ENCODE measurements around the gene LARP1B.
"Not testable (repeated sequence)": the region's sequence is repeated elsewhere in the genome, so short reads cannot be mapped to it uniquely, and the experiment has no call there.

LARP1B gene

GRCh38 chr4:128056396-128056795 lies 4.7 kb upstream of the LARP1B start:
- H3K9me3 ChIP-seq (ENCODE audit: control insufficient read depth in 5 of 5, low read length in 5 of 5) = no peaks in the 10 kb centered on the region
- H3K9ac ChIP-seq (ENCODE audit: low read length in 5 of 5) = no peak overlapping the region
- no peak overlapping the region for H3K4me3 ChIP-seq (ENCODE audit: low read depth in 1 of 5, low read length in 5 of 5)
- no peaks in the 10 kb centered on the region for H3K27me3 ChIP-seq (ENCODE audit: control insufficient read depth in 5 of 5, insufficient read depth in 4 of 5, low read length in 5 of 5)
- H3K27ac ChIP-seq (ENCODE audit: low read depth, low read length) = no peak overlapping the region
- H3K4me1 ChIP-seq (ENCODE audit: control insufficient read depth in 5 of 5, insufficient read depth in 5 of 5, low read length in 5 of 5) = peaks cover 0 to 6% (median 4%) of the 10 kb centered on the region in 5 donors
- no peaks in the 10 kb centered on the region for H3K36me3 ChIP-seq (ENCODE audit: control insufficient read depth in 5 of 5, insufficient read depth in 5 of 5, low read length in 5 of 5)

DNA sequence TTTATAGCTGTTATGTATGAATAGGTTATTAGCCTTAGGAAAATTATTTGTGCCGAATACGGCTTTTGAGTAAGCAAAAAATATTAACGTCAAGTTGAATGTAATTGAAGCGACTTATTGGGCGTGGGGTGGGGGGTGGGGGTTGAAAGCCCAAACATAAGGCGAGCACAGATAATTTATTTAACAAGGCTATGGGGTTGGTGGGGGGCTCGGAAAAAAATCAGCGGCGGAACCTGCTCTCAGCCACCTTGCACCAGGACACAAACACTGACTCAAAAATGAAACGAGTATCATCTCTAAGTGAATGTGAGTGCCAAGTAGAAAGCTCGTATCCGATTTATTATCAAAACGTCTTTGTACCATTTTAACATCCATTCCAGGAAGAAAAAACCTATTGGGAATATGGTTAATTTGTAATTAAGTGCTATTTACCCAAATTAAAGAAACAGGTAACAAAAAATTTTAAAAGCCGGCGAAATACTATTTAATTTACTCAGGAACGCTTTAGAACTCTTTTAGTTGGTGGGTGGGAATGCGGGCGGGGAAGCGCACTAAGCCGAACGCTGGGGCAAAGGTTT lies 902 bp upstream of the LARP1B start:
- Histone ChIP-seq H3K9me3 (ENCODE audit: control insufficient read depth in 5 of 5, low read length in 5 of 5) (no peaks in the 10 kb centered on the region), H3K4me3 (ENCODE audit: low read depth in 1 of 5, low read length in 5 of 5) (peak overlapping the region; percentile 63 to 88 (median 79)), H3K4me1 (ENCODE audit: control insufficient read depth in 5 of 5, insufficient read depth in 5 of 5, low read length in 5 of 5) (peaks cover 0 to 15% (median 14%) of the 10 kb centered on the region in 5 donors), H3K27me3 (ENCODE audit: control insufficient read depth in 5 of 5, insufficient read depth in 4 of 5, low read length in 5 of 5) (no peaks in the 10 kb centered on the region), H3K27ac (ENCODE audit: low read depth, low read length) (peak overlapping the region; percentile 93), H3K36me3 (ENCODE audit: control insufficient read depth in 5 of 5, insufficient read depth in 5 of 5, low read length in 5 of 5) (no peaks in the 10 kb centered on the region), H3K9ac (ENCODE audit: low read length in 5 of 5) (peak overlapping the region; percentile 92 to 99 (median 96))

- Histone ChIP-seq H3K4me3 (ENCODE audit: low read depth in 1 of 5, low read length in 5 of 5) (peak overlapping the region; percentile 52 to 88 (median 79)), H3K27ac (ENCODE audit: low read depth, low read length) (peak overlapping the region; percentile 93), H3K36me3 (ENCODE audit: control insufficient read depth in 5 of 5, insufficient read depth in 5 of 5, low read length in 5 of 5) (no peaks in the 10 kb centered on the region), H3K9ac (ENCODE audit: low read length in 5 of 5) (peak overlapping the region in 4 of 5 donors; percentile 78 to 91 (median 83)), H3K9me3 (ENCODE audit: control insufficient read depth in 5 of 5, low read length in 5 of 5) (no peaks in the 10 kb centered on the region), H3K4me1 (ENCODE audit: control insufficient read depth in 5 of 5, insufficient read depth in 5 of 5, low read length in 5 of 5) (peaks cover 0 to 17% (median 15%) of the 10 kb centered on the region in 5 donors), H3K27me3 (ENCODE audit: control insufficient read depth in 5 of 5, insufficient read depth in 4 of 5, low read length in 5 of 5) (no peaks in the 10 kb centered on the region)
Observed at GRCh38 chr4:128061566-128062536, 739 bp downstream of the LARP1B start.

DNA sequence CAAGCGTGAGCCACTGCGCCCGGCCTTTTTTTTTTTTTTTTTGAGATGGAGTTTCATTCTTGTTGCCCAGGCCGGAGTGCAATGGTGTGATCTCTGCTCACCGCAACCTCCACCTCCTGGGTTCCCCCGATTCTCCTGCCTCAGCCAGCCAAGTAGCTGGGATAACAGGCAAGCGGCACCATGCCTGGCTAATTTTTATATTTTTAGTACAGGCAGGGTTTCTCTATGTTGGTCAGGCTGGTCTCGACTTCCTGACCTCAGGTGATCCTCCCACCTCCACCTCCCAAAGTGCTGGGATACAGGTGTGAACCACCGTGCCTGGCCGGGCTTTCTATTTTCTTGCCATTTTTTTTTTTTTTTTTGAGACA lies 5.3 kb downstream of the LARP1B start:
- not testable (repeated sequence) for H3K27ac ChIP-seq (ENCODE audit: low read depth, low read length); H3K4me3 ChIP-seq (ENCODE audit: low read depth in 1 of 5, low read length in 5 of 5); H3K27me3 ChIP-seq (ENCODE audit: control insufficient read depth in 5 of 5, insufficient read depth in 4 of 5, low read length in 5 of 5); H3K9me3 ChIP-seq (ENCODE audit: control insufficient read depth in 5 of 5, low read length in 5 of 5); H3K36me3 ChIP-seq (ENCODE audit: control insufficient read depth in 5 of 5, insufficient read depth in 5 of 5, low read length in 5 of 5); H3K9ac ChIP-seq (ENCODE audit: low read length in 5 of 5)
- peaks cover 0 to 12% (median 10%) of the 10 kb centered on the region in 5 donors for H3K4me1 ChIP-seq (ENCODE audit: control insufficient read depth in 5 of 5, insufficient read depth in 5 of 5, low read length in 5 of 5)

GRCh38 chr4:128068918-128069317 lies 7.8 kb downstream of the LARP1B start:
- no peak overlapping the region for H3K27ac ChIP-seq (ENCODE audit: low read depth, low read length)
- no peaks in the 10 kb centered on the region for H3K9me3 ChIP-seq (ENCODE audit: control insufficient read depth in 5 of 5, low read length in 5 of 5)
- H3K36me3 ChIP-seq (ENCODE audit: control insufficient read depth in 5 of 5, insufficient read depth in 5 of 5, low read length in 5 of 5) = no peaks in the 10 kb centered on the region
- H3K27me3 ChIP-seq (ENCODE audit: control insufficient read depth in 5 of 5, insufficient read depth in 4 of 5, low read length in 5 of 5) = no peaks in the 10 kb centered on the region
- peaks cover 0 to 2% (median 0%) of the 10 kb centered on the region in 5 donors for H3K4me1 ChIP-seq (ENCODE audit: control insufficient read depth in 5 of 5, insufficient read depth in 5 of 5, low read length in 5 of 5)
- H3K9ac ChIP-seq (ENCODE audit: low read length in 5 of 5) = no peak overlapping the region
- H3K4me3 ChIP-seq (ENCODE audit: low read depth in 1 of 5, low read length in 5 of 5) = no peak overlapping the region

GRCh38 chr4:128076464-128076863 lies 15.4 kb downstream of the LARP1B start:
- Histone ChIP-seq H3K27ac (ENCODE audit: low read depth, low read length) (no peak overlapping the region), H3K9ac (ENCODE audit: low read length in 5 of 5) (no peak overlapping the region), H3K36me3 (ENCODE audit: control insufficient read depth in 5 of 5, insufficient read depth in 5 of 5, low read length in 5 of 5) (peaks cover 9 to 20% (median 17%) of the 10 kb centered on the region in 5 donors), H3K27me3 (ENCODE audit: control insufficient read depth in 5 of 5, insufficient read depth in 4 of 5, low read length in 5 of 5) (no peaks in the 10 kb centered on the region), H3K4me3 (ENCODE audit: low read depth in 1 of 5, low read length in 5 of 5) (no peak overlapping the region), H3K9me3 (ENCODE audit: control insufficient read depth in 5 of 5, low read length in 5 of 5) (no peaks in the 10 kb centered on the region), H3K4me1 (ENCODE audit: control insufficient read depth in 5 of 5, insufficient read depth in 5 of 5, low read length in 5 of 5) (no peaks in the 10 kb centered on the region)

GRCh38 chr4:128095293-128095692 lies 34.2 kb downstream of the LARP1B start:
- not testable (repeated sequence) for H3K9me3 ChIP-seq (ENCODE audit: control insufficient read depth in 5 of 5, low read length in 5 of 5); H3K4me1 ChIP-seq (ENCODE audit: control insufficient read depth in 5 of 5, insufficient read depth in 5 of 5, low read length in 5 of 5); H3K27me3 ChIP-seq (ENCODE audit: control insufficient read depth in 5 of 5, insufficient read depth in 4 of 5, low read length in 5 of 5); H3K9ac ChIP-seq (ENCODE audit: low read length in 5 of 5); H3K27ac ChIP-seq (ENCODE audit: low read depth, low read length); H3K4me3 ChIP-seq (ENCODE audit: low read depth in 1 of 5, low read length in 5 of 5)
- H3K36me3 ChIP-seq (ENCODE audit: control insufficient read depth in 5 of 5, insufficient read depth in 5 of 5, low read length in 5 of 5) = peaks cover 12 to 43% (median 13%) of the 10 kb centered on the region in 5 donors

DNA sequence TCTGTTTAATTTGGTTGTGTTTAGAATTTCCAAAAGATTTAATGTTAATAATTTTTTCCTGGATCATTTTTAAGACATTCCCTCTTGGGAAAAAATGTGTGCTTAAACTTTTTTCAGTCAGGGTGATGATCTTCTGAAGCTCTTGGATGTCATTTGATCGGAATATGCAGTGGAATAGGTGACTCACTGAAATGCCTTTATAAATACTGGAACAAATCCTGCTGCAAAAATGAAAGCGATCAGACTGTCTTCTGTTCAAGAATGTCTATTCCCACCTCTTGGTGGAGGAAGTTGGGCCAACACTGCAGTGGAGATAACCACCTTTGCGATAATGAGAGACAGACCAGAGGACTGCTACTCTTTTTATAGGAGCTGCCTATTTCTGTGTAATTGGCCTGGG lies 46.7 kb downstream of the LARP1B start:
- no peak overlapping the region for H3K4me3 ChIP-seq (ENCODE audit: low read depth in 1 of 5, low read length in 5 of 5)
- H3K36me3 ChIP-seq (ENCODE audit: control insufficient read depth in 5 of 5, insufficient read depth in 5 of 5, low read length in 5 of 5) = peaks cover 7 to 23% (median 19%) of the 10 kb centered on the region in 5 donors
- H3K27ac ChIP-seq (ENCODE audit: low read depth, low read length) = no peak overlapping the region

GRCh38 chr4:128123036-128123435 lies 61.9 kb downstream of the LARP1B start:
- Histone ChIP-seq H3K9ac (ENCODE audit: low read length in 5 of 5) (no peak overlapping the region), H3K4me3 (ENCODE audit: low read depth in 1 of 5, low read length in 5 of 5) (no peak overlapping the region), H3K27ac (ENCODE audit: low read depth, low read length) (no peak overlapping the region), H3K4me1 (ENCODE audit: control insufficient read depth in 5 of 5, insufficient read depth in 5 of 5, low read length in 5 of 5) (no peaks in the 10 kb centered on the region), H3K27me3 (ENCODE audit: control insufficient read depth in 5 of 5, insufficient read depth in 4 of 5, low read length in 5 of 5) (no peaks in the 10 kb centered on the region), H3K36me3 (ENCODE audit: control insufficient read depth in 5 of 5, insufficient read depth in 5 of 5, low read length in 5 of 5) (peaks cover 0 to 19% (median 5%) of the 10 kb centered on the region in 5 donors), H3K9me3 (ENCODE audit: control insufficient read depth in 5 of 5, low read length in 5 of 5) (no peaks in the 10 kb centered on the region)

More for the DNA sequence above, 46.7 kb downstream of the LARP1B start:
- H3K9ac ChIP-seq (ENCODE audit: low read length in 5 of 5) = no peak overlapping the region
- no peaks in the 10 kb centered on the region for H3K9me3 ChIP-seq (ENCODE audit: control insufficient read depth in 5 of 5, low read length in 5 of 5)
- no peaks in the 10 kb centered on the region for H3K4me1 ChIP-seq (ENCODE audit: control insufficient read depth in 5 of 5, insufficient read depth in 5 of 5, low read length in 5 of 5)
- no peaks in the 10 kb centered on the region for H3K27me3 ChIP-seq (ENCODE audit: control insufficient read depth in 5 of 5, insufficient read depth in 4 of 5, low read length in 5 of 5)

GRCh38 chr4:128130621-128131020 lies 69.5 kb downstream of the LARP1B start:
- no peak overlapping the region for H3K9ac ChIP-seq (ENCODE audit: low read length in 5 of 5)
- H3K36me3 ChIP-seq (ENCODE audit: control insufficient read depth in 5 of 5, insufficient read depth in 5 of 5, low read length in 5 of 5) = peaks cover 0 to 4% (median 0%) of the 10 kb centered on the region in 5 donors
- no peak overlapping the region for H3K4me3 ChIP-seq (ENCODE audit: low read depth in 1 of 5, low read length in 5 of 5)
- no peaks in the 10 kb centered on the region for H3K27me3 ChIP-seq (ENCODE audit: control insufficient read depth in 5 of 5, insufficient read depth in 4 of 5, low read length in 5 of 5)
- peaks cover 0 to 7% (median 0%) of the 10 kb centered on the region in 5 donors for H3K9me3 ChIP-seq (ENCODE audit: control insufficient read depth in 5 of 5, low read length in 5 of 5)
- no peak overlapping the region for H3K27ac ChIP-seq (ENCODE audit: low read depth, low read length)
- H3K4me1 ChIP-seq (ENCODE audit: control insufficient read depth in 5 of 5, insufficient read depth in 5 of 5, low read length in 5 of 5) = no peaks in the 10 kb centered on the region

Data from subcutaneous abdominal adipose tissue (tissue), 5 donors.